ENCODE data around the gene GSTM4.

DNA sequence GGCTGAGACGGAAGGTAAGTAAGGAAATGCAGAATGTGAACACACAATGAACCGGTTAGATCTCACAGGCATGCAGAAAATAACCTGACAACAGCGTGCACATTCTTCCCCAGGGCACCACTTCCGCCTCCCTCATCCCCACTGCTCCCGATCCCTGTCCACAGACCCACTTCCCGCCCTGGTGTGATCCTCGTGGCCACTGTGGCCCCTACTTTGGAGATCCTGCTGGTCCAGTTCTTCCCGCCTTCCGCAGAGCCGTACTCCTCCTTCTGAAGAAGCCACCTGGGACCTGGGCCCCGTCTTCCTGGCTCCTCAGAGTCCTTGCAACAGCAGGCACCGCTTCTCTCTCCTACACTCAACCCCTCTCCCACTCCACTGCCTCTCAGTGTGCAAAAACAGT lies 1.4 kb upstream of the GSTM4 start:
- TF ChIP-seq, protein P1, sequence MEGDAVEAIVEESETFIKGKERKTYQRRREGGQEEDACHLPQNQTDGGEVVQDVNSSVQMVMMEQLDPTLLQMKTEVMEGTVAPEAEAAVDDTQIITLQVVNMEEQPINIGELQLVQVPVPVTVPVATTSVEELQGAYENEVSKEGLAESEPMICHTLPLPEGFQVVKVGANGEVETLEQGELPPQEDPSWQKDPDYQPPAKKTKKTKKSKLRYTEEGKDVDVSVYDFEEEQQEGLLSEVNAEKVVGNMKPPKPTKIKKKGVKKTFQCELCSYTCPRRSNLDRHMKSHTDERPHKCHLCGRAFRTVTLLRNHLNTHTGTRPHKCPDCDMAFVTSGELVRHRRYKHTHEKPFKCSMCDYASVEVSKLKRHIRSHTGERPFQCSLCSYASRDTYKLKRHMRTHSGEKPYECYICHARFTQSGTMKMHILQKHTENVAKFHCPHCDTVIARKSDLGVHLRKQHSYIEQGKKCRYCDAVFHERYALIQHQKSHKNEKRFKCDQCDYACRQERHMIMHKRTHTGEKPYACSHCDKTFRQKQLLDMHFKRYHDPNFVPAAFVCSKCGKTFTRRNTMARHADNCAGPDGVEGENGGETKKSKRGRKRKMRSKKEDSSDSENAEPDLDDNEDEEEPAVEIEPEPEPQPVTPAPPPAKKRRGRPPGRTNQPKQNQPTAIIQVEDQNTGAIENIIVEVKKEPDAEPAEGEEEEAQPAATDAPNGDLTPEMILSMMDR (IDR thresholded peaks at IDR 0.05), result no peak
- TF ChIP-seq POLR2A (IDR thresholded peaks at IDR 0.05), result no peak
- no peak for TF ChIP-seq EP300 (IDR thresholded peaks at IDR 0.05)

Measured in tibial nerve (tissue), 4 donors.